ENCODE results near the gene TEX19. TPM values are rescaled to one million over a fixed set of nuclear protein-coding genes. Genes with fewer than 3 reads are reported as not detected.
"Not testable (repeated sequence)": the region's sequence is repeated elsewhere in the genome, so short reads cannot be mapped to it uniquely, and the experiment has no call there.

TEX19 gene
- total RNA-seq, 3 donors from 2014 or later: not detected

DNA sequence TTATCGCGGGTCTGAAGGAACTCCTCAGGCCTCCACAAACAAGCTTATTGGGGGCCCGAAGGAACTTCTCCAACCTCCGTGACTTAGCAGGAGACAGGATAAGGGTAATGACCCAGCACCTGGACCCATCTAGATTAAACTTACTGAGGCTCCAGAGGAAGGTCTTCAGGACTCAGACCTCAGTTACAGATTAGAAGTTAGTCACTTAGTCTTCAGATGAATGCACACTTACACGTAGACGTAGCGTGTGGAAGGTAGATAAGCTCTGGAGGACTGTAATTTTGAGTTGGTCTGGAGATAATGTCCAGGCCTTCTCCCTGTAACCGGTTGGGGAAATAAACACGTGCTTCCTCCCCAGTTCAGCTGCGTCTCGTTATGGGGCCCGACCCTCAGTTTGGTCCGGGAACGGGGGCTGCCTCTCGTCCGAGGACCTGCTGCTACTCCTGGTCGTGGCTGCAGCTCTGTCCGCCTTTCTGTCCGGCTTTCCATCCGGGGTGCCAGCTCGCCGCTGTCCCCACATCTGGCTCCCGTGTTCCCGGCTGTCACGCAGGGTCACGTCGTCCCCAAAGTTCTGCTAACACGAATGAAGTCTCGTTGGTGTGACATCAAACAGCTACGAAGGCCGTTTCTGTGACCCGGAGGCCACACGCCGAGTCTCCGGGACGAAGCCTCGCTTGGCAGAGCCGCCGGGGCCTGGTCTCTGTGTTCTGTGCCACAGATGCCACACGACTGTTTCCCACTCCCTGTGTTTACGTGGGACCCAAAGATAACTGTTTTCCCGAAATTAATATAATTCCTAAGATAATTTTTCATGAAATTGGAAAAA is 13.7 kb upstream of the TEX19 start:
- Histone ChIP-seq H3K4me3 (no peak overlapping the region), H3K36me3 (ENCODE audit: low read depth) (no peaks in the 10 kb centered on the region), H3K9me3 (no peaks in the 10 kb centered on the region), H3K4me1 (ENCODE audit: low read depth) (peaks cover 4% of the 10 kb centered on the region)
- no peak for TF ChIP-seq CTCF (IDR thresholded peaks at IDR 0.05)
- DNase-seq (peak in 1 of 3 donors; percentile 45), ATAC-seq (no peak)
- intact Hi-C loops (cut with DNase I, micrococcal nuclease): no loop called here

DNA sequence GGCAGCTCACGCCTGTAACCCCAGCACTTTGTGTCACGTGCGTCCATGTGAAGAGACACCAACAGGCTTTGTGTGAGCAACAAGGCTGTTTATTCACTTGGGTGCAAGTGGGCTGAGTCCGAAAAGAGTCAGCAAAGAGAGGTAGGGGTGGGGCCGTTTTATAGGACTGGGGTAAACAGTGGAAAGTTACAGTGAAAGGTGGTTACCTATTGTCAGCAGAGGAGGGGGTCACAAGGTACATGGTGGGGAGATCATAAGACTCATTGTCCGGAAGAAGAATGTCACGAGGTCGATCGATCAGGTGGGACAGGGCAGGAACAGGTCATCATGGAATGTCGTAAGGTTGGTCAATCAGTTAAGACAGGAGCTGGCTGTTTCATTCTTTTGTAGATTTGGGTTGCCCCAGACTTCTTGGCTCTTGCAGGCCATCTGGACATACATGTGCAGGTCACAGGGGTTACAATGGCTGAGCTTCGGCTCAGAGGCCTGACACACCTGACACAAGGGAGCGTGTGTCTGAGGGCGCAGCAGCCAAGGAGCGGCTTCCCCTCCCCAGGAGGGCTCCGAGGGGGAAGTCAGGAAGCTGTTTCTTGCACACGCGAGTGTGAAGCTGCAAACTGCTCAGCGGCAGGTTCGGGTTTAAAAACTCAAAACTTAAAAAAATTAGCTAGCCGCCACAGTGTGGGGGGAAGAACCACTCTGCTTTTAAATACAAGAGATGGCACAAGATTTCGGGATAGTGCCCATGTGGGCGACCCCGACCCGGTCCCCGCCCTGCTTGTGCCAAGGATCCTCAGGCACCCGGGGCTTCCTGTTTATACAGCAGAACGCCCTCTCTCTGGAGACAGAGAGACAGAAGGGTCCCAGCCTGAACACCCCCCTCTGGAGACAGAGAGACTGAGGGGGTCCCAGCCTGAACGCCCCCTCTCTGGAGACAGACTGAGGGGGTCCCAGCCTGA is 12.4 kb upstream of the TEX19 start:
- intact Hi-C loops (cut with DNase I, micrococcal nuclease): no loop called here
- Histone ChIP-seq H3K4me3 (no peak overlapping the region), H3K9me3 (no peaks in the 10 kb centered on the region), H3K4me1 (ENCODE audit: low read depth) (peaks cover 4% of the 10 kb centered on the region), H3K36me3 (ENCODE audit: low read depth) (no peaks in the 10 kb centered on the region)
- TF ChIP-seq CTCF (IDR thresholded peaks at IDR 0.05): no peak
- DNase-seq: peak in 2 of 3 donors; percentile 48 to 60
- peak; percentile 52 for ATAC-seq

GRCh38 chr17:82347994-82348393 is 11.1 kb upstream of the TEX19 start:
- DNase-seq, ATAC-seq, H3K4me3 ChIP-seq: not testable (repeated sequence)

GRCh38 chr17:82348434-82348833 is 10.6 kb upstream of the TEX19 start:
- intact Hi-C loops (cut with DNase I, micrococcal nuclease): loop anchor here in 1 of 2 donors (2.0 kb wide), 1 partner anchor 78 kb away; no protein-coding TSS in a partner anchor
- no peaks in the 10 kb centered on the region for H3K9me3 ChIP-seq

More at GRCh38 chr17:82347994-82348393, 11.1 kb upstream of the TEX19 start:
- not testable (repeated sequence) for H3K9me3 ChIP-seq; H3K36me3 ChIP-seq (ENCODE audit: low read depth); H3K4me1 ChIP-seq (ENCODE audit: low read depth)
- intact Hi-C loops (cut with DNase I, micrococcal nuclease): loop anchor here in 1 of 2 donors (2.0 kb wide), 1 partner anchor 79 kb away; no protein-coding TSS in a partner anchor

DNA sequence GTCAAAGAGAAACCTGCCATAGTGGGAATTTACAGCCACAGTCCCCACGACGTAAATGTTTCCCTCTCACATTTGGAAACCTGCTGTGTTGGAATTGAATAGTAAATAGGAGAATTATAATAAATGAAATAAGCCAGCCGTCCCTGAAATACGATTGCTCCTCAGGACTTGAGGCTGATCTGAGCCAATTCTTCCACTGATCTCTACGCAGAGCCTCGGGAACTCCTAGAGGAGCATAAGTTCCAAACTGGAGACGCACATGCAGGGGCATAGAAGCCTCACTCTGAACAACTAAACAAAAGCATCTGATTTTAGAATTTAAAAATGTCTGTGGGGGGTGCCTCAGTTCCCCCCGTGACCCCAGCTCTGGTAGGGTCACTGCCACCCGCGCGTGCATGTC is 10.2 kb upstream of the TEX19 start:
- TF ChIP-seq CTCF (IDR thresholded peaks at IDR 0.05): no peak
- Histone ChIP-seq H3K9me3 (no peaks in the 10 kb centered on the region), H3K36me3 (ENCODE audit: low read depth) (no peaks in the 10 kb centered on the region), H3K4me1 (ENCODE audit: low read depth) (peaks cover 4% of the 10 kb centered on the region), H3K4me3 (no peak overlapping the region)
- no peak for ATAC-seq
- DNase-seq: no peak
- intact Hi-C loops (cut with DNase I, micrococcal nuclease): loop anchor here in 1 of 2 donors (2.0 kb wide), 1 partner anchor 78 kb away; no protein-coding TSS in a partner anchor

More at GRCh38 chr17:82348434-82348833, 10.6 kb upstream of the TEX19 start:
- DNase-seq: peak in 1 of 3 donors; percentile 26
- H3K36me3 ChIP-seq (ENCODE audit: low read depth): no peaks in the 10 kb centered on the region
- peaks cover 4% of the 10 kb centered on the region for H3K4me1 ChIP-seq (ENCODE audit: low read depth)
- no peak for ATAC-seq
- no peak for TF ChIP-seq CTCF (IDR thresholded peaks at IDR 0.05)
- H3K4me3 ChIP-seq: no peak overlapping the region
